ENCODE data around the gene ADIPOR2.

DNA sequence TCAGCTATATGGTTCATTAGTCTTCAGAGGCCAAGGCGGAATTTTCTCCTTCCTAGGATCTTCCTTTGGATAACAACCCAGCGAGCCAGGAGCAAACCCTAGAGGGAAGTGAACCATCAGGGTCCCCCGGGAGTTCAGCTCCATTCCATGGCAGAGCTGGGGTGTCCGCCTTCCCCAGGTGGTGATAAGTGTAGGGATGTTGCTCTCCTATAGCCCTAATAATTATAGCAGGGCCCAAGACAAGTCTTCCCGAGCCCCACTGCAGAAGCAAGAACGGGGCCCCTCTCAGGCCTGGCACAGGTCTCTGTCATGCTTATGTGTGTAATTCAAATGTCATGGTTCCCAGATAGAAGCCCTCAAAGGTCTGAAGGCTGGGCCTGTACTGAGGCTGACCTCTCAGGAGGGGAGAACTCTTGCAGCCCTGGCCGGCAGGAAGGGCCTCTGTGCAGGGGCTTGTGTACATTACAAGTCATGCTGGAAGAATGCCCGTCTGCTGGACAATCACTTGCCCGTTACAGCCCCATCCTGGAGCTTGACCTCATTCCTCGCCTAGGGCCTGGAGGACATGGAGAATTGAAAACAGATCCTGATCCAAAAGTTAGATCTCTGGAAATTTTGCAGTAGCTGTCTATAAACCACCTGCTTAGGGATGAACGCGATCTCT is 146.8 kb downstream of the ADIPOR2 start:
- TF ChIP-seq, protein P1, sequence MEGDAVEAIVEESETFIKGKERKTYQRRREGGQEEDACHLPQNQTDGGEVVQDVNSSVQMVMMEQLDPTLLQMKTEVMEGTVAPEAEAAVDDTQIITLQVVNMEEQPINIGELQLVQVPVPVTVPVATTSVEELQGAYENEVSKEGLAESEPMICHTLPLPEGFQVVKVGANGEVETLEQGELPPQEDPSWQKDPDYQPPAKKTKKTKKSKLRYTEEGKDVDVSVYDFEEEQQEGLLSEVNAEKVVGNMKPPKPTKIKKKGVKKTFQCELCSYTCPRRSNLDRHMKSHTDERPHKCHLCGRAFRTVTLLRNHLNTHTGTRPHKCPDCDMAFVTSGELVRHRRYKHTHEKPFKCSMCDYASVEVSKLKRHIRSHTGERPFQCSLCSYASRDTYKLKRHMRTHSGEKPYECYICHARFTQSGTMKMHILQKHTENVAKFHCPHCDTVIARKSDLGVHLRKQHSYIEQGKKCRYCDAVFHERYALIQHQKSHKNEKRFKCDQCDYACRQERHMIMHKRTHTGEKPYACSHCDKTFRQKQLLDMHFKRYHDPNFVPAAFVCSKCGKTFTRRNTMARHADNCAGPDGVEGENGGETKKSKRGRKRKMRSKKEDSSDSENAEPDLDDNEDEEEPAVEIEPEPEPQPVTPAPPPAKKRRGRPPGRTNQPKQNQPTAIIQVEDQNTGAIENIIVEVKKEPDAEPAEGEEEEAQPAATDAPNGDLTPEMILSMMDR (IDR thresholded peaks at IDR 0.05) = no peak
- no peak for TF ChIP-seq POLR2A (IDR thresholded peaks at IDR 0.05)
